Subcutaneous adipose tissue (tissue), 4 donors: ENCODE data around the gene PPP2R3B. TPM values are rescaled to one million over a fixed set of nuclear protein-coding genes. Genes with fewer than 3 reads are reported as not detected.

Source experiments
- small RNA-seq: library from RNA; depleted of rRNA; stranded (forward); fragments of <200 nt; gene quantifications from one replicate; pipeline ENCODE3, GENCODE V24; 2016
- total RNA-seq, 4 donors: library from RNA; depleted of rRNA; stranded (reverse); fragments of >200 nt; gene quantifications; one replicate each; pipeline ENCODE4 v1.1.0, GENCODE V29; 2016
- TF ChIP-seq, protein P1 (sequence below): fragments of 450-650 bp; IDR thresholded peaks from one replicate; pipeline ENCODE4 v1.5.1; 2016; ENCODE audit warnings: low read depth, mild to moderate bottlenecking, control low read depth, antibody characterized with exemption, moderate library complexity

Gene PPP2R3B
- total RNA-seq, 4 donors from 2014 or later, result 5.9 to 23.2 (median 8.3) TPM

DNA sequence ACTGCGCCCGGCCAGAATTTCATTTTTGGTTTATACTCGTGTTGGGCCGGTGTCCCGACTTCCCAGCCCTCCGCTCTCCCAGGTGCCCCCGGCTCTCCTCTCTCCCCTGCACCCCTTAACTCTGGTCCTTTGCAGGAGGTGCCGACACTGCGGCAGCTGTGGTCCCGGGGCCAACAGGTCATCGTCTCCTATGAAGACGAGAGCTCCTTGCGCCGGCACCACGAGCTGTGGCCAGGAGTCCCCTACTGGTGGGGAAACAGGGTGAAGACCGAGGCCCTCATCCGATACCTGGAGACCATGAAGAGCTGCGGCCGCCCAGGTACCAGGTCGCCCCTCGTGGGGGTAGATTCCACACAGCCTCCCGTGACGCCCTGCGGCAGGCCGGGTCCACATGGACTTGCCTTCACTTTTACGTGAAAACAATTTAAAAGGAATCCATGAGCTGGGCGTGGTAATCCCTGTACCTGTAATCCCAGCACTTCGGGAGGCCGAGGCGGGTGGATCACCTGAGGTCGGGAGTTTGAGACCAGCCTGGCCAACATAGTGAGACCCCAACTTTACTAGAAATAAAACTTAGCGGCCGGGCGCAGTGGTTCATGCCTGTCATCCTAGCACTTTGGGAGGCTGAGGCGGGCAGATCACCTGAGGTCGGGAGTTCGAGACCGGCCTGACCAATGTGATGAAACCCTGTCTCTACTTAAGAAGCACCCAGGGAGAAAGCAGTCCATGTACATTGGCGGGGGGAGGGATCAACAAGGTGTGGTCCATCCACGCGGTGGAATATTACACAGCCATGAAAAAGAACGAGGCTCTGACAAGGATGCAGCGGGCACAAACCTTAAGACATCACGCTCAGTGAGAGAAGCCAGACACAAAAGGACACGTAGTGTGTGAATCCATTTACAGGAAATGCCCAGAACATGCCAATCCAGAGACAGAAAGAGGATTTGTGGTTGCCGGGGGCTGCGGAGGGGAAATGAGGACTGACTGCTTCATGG is 93.5 kb downstream of the PPP2R3B start:
- TF ChIP-seq, protein P1, sequence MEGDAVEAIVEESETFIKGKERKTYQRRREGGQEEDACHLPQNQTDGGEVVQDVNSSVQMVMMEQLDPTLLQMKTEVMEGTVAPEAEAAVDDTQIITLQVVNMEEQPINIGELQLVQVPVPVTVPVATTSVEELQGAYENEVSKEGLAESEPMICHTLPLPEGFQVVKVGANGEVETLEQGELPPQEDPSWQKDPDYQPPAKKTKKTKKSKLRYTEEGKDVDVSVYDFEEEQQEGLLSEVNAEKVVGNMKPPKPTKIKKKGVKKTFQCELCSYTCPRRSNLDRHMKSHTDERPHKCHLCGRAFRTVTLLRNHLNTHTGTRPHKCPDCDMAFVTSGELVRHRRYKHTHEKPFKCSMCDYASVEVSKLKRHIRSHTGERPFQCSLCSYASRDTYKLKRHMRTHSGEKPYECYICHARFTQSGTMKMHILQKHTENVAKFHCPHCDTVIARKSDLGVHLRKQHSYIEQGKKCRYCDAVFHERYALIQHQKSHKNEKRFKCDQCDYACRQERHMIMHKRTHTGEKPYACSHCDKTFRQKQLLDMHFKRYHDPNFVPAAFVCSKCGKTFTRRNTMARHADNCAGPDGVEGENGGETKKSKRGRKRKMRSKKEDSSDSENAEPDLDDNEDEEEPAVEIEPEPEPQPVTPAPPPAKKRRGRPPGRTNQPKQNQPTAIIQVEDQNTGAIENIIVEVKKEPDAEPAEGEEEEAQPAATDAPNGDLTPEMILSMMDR, result no peak

DNA sequence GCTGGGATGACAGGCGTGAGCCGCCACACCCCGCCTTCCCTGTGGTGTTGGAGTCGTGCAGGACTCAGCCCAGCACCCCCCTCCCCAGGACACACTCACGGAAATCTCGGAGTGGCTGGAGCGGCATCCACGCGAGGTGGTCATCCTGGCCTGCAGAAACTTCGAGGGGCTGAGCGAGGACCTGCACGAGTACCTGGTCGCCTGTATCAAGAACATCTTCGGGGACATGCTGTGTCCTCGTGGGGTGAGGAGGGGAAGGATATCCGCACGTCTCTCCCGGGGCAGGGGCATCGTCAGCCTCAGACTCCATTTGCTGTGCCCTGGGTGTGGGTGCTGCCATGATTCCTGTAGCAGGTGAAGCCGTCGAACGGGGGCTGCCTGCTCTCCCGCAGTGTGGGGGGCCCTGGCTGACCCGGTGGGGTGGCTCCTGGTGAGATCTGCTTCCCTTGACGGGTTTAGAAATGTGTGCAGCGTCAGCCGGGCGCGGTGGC is 95.3 kb downstream of the PPP2R3B start:
- TF ChIP-seq, protein P1, result no peak

DNA sequence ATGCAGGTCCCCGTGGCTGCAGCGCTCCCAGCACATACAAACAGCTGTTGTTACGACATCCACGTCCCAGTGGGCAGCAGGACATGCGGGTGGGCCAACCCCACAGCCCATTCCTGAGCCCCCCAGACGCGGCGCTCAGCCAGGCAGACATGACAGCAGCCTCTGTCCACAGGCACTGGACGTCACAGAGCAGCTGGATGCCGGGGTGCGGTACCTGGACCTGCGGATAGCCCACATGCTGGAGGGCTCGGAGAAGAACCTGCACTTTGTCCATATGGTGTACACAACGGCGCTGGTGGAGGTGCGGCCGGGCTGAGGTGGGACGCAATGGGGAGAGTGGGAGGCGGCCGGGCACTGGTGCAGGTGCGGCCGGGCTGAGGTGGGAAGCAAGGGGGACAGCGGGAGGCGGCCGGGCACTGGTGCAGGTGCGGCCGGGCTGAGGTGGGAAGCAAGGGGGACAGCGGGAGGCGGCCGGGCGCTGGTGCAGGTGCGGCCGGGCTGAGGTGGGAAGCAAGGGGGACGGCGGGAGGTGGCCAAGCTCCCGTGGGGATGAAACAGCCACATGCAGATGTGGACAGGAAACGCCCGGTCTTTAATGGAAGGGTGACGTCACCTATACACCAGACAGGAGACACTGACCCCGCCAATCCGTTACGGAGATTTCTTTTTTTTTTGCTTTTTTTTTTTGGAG is 96.1 kb downstream of the PPP2R3B start:
- TF ChIP-seq, protein P1, result no peak

DNA sequence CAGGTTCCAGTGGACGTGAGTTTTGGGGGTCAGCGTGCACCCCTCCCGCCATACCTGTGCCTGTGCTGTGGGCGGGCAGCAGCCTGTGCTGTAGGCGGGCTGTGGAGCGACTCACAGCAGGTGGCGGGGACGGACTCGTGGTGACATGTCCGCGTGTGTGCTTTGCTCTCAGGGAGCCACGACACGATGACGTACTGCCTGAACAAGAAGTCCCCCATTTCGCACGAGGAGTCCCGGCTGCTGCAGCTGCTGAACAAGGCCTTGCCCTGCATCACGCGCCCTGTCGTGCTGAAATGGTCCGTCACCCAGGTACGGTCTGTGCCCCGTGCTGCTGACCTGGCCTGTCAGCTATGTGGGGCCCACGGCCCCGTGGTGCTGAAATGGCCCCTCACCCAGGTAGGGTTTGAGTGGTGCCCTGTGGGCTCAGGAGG is 98.1 kb downstream of the PPP2R3B start:
- TF ChIP-seq, protein P1, result no peak

DNA sequence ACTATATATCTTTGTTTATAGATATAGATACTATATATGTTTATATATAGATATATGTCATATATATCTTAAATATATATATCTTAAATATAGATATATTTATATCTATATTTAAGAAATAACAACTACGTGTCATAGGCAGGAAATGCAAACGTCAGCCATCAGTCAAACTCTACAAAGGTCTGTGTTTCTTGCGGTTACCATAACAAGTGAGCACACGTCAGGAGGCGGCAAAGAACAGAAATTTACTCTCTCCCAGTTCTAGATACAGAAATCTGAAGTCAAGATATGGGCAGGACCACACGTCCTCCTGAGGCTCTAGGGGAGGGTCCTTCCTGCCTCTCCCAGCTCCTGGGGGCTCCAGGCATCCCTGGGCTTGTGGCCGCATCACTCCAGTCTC is 99.0 kb downstream of the PPP2R3B start:
- TF ChIP-seq, protein P1, result no peak

DNA sequence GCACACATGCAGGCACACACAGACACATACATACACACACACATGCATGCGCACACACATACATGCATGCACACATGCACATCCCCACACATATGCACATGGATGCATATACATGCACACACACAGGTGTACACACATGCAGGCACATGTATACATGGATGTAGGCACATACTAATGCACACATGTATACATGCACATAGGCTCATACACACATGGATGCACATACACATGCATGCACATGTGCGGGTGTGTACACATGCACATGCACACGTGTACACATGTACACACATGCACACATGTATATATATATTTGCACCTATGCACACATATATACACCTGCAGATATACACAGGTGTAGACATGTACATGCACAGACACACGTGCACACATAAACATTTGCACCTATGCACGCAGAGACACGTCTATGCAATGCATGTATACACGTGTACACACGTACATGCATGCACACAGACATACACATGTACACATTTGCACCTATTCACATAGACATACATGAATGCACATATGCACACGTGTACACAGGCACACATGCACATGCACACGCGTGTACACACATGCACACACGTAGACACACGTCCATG is 101.5 kb downstream of the PPP2R3B start:
- TF ChIP-seq, protein P1, result no peak

Small RNA genes lying within 50 kb of the gene (small RNA-seq; reads per million reads assigned to genes)
- not detected for gene RF00017

Other genes with a start within 250 kb of the PPP2R3B start
- gene PLCXD1, start 105.5 kb downstream of the PPP2R3B start, total RNA-seq, result 10 to 100 TPM in 3 of 4 donors, 1 to 10 TPM in 1; 6.6 to 84.2 (median 11.3) TPM
- 10 to 100 TPM; 20.2 to 35.8 (median 27.9) TPM for gene GTPBP6, start 68.1 kb downstream of the PPP2R3B start, total RNA-seq
- 1 to 10 TPM in 3 of 4 donors, under 1 TPM in 1; 0.17 to 4.6 (median 2.3) TPM for gene SHOX, start 243.9 kb upstream of the PPP2R3B start, total RNA-seq